Kidney (tissue), 14 donors: Measurements from ENCODE around the gene CDH2. TPM values are rescaled to one million over a fixed set of nuclear protein-coding genes. Genes with fewer than 3 reads are reported as not detected.

Experiments used
- DNase-seq, 5 donors: peaks; one replicate each; pipeline ENCODE4 v3.0.0-alpha.2; 2013 to 2020
- FAIRE-seq: peaks from 2 replicates; lab custom pipeline; 2012; peaks lifted over from hg19 to GRCh38; lab: Jason Lieb, UNC
- H3K27ac ChIP-seq, 2 donors: one replicate each; pipeline ENCODE4 v1.7.0; 2013; ENCODE audit warnings: low read depth in 2 of 2, low read length in 2 of 2, inconsistent platforms in 1 of 2
- H3K27me3 ChIP-seq: one replicate; pipeline ENCODE4 v1.7.1; 2013; ENCODE audit warnings: low read length, inconsistent platforms; ENCODE audit not compliant: control insufficient read depth, insufficient read depth
- H3K36me3 ChIP-seq, 3 donors: one replicate each; pipeline versions ENCODE4 v1.7.0 to v1.7.1; 2013; ENCODE audit warnings: low read length in 3 of 3, control low read depth in 1 of 3, inconsistent platforms in 1 of 3; ENCODE audit not compliant: insufficient read depth in 3 of 3, control insufficient read depth in 2 of 3
- H3K4me1 ChIP-seq, 3 donors: one replicate each; pipeline versions ENCODE4 v1.7.0 to v1.7.1; 2013; ENCODE audit warnings: low read length in 3 of 3, inconsistent platforms in 1 of 3, low read depth in 1 of 3; ENCODE audit not compliant: control insufficient read depth in 2 of 3, insufficient read depth in 2 of 3
- H3K4me3 ChIP-seq, 3 donors: one replicate each; pipeline versions ENCODE4 v1.7.0 to v1.8.1; 2013; ENCODE audit warnings: low read length in 3 of 3, control low read depth in 1 of 3, inconsistent platforms in 1 of 3
- H3K9ac ChIP-seq, 3 donors: one replicate each; pipeline versions ENCODE4 v1.7.0 to v1.7.1; 2013; ENCODE audit warnings: low read length in 3 of 3, control low read depth in 1 of 3, inconsistent platforms in 1 of 3
- H3K9me3 ChIP-seq, 3 donors: one replicate each; pipeline versions ENCODE4 v1.7.0 to v1.7.1; 2013; ENCODE audit warnings: low read length in 3 of 3, control low read depth in 1 of 3, inconsistent platforms in 1 of 3; ENCODE audit not compliant: control insufficient read depth in 2 of 3, insufficient read depth in 1 of 3
- CTCF ChIP-seq: IDR thresholded peaks from 3 replicates; pipeline ENCODE4 v1.5.1; 2012; ENCODE audit warnings: mild to moderate bottlenecking, moderate library complexity, borderline replicate concordance; ENCODE audit not compliant: insufficient read depth; ENCODE audit errors: extremely low read depth
- intact Hi-C: fragments of 100-400 bp; cut with DNase I; formaldehyde crosslinking; loops from one replicate; pipeline ENCODE4 v1.11.1; 2022
- polyA plus RNA-seq: library from polyadenylated mRNA; stranded (reverse); fragments of 350-450 nt; fragmentation: Illumina TruSeq; extraction: RNeasy Lipid Tissue Mini Kit (QIAGEN cat#74804); gene quantifications from one replicate; pipeline ENCODE4 v1.2.3, GENCODE V29; 2014; ENCODE audit warnings: low read depth, low replicate concordance; ENCODE audit not compliant: insufficient read depth
- total RNA-seq: library from RNA; stranded (reverse); fragmentation: NEBNext Ultra II Directional; extraction: Animal tissue kit (Norgen Biotek cat#: 25700); gene quantifications from one replicate; pipeline ENCODE4 v1.2.1, GENCODE V29; 2021
- donor health status: control.
- donor health status: control.
- donor health status: control.
- donor health status: control.
- donor health status: control.
- donor health status: DM: yes; HTN: yes; CAD: no.
- donor health status: Normal renal cell carcinoma (clear cell type).

The CDH2 gene
- total and polyA plus RNA-seq, 2 donors from 2014 or later: 6.3 to 29.6 TPM

GRCh38 chr18:28183418-28184078 lies 6.6 kb upstream of the CDH2 start:
- no peak for FAIRE-seq

DNA sequence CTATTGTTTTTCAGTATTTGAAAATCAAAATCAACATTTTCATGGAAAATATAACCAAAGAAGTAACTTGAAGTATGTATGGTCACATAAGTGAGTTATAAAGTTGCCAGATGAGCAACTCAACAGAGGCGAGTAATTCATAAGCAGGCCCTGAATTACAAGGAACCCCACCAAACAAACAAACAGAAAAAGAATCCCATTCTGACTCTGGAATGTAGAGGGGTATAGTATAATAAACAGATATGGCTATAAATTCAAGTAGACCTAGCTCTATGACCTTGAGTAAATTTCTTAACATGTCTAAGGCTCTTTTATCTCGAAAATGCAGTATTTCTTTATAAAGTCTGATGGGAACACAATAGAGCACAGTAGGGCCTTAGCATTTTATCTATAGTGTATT lies 4.7 kb upstream of the CDH2 start:
- Histone ChIP-seq H3K4me1 (no peaks in the 10 kb centered on the region), H3K27me3 (no peaks in the 10 kb centered on the region), H3K4me3 (no peak overlapping the region), H3K9ac (no peak overlapping the region), H3K36me3 (no peaks in the 10 kb centered on the region), H3K9me3 (no peaks in the 10 kb centered on the region), H3K27ac (no peak overlapping the region)
- DNase-seq (no peak), FAIRE-seq (no peak)
- TF ChIP-seq CTCF: no peak
- intact Hi-C loops: no loop called here

More at GRCh38 chr18:28183418-28184078, 6.6 kb upstream of the CDH2 start:
- H3K27me3 ChIP-seq: no peaks in the 10 kb centered on the region
- no peaks in the 10 kb centered on the region for H3K4me1 ChIP-seq
- no peak overlapping the region for H3K4me3 ChIP-seq
- no peak for TF ChIP-seq CTCF
- no peak overlapping the region for H3K27ac ChIP-seq
- no peak overlapping the region for H3K9ac ChIP-seq
- no peaks in the 10 kb centered on the region for H3K36me3 ChIP-seq
- no peak for DNase-seq
- intact Hi-C loops: no loop called here
- H3K9me3 ChIP-seq: no peaks in the 10 kb centered on the region

DNA sequence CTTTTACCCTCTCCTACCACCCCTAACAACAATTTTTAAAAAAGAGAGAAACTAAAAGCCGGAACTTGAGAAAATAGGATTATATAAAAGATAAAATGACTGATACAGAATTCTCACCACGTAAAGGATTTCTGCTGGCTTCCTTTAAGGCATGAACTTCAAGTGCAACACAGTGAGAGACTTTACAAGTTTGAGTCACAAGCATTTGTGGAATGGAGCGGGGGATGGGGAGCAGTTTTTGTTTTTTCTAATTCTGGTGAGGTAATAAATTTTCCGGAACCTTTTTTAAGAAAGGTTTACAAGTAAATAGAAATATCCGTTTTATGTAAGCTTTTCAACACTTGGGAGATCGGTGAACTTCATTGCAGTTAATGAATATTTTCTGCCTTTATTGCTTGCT lies 1.8 kb upstream of the CDH2 start:
- DNase-seq (peak in 2 of 5 donors; percentile 60 to 68), FAIRE-seq (no peak)
- Histone ChIP-seq H3K27me3 (no peaks in the 10 kb centered on the region), H3K9ac (peak overlapping the region in 1 of 3 donors; percentile 29), H3K4me3 (peak overlapping the region in 2 of 3 donors; percentile 56 to 65), H3K36me3 (no peaks in the 10 kb centered on the region), H3K4me1 (peaks cover 0 to 2% (median 0%) of the 10 kb centered on the region in 3 donors), H3K27ac (peak overlapping the region in 1 of 2 donors; percentile 37), H3K9me3 (no peaks in the 10 kb centered on the region)
- no peak for TF ChIP-seq CTCF
- intact Hi-C loops: no loop called here
